ENCODE results near the gene TRPC6.
"Not testable (repeated sequence)": the region's sequence is repeated elsewhere in the genome, so short reads cannot be mapped to it uniquely, and the experiment has no call there.

The TRPC6 gene

DNA sequence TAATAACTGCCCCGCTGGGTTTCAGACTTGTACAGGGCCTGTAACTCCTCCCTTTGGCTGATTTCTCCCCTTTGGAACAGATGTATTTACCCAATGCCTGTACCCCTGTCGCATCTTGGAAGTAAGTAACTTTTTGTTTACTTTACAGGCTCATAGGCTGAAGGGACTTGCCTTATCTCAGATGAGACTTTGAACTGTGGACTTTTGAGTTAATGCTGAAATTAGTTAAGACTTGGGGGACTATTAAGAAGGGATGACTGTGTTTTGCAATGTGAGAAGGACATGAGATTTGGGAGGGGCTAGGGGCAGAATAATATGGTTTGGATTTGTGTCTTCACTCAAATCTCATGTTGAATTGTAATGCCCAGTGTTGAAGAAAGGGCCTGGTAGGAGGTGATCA lies 62.0 kb downstream of the TRPC6 start:
- no peak for DNase-seq (ENCODE audit: low read depth)

DNA sequence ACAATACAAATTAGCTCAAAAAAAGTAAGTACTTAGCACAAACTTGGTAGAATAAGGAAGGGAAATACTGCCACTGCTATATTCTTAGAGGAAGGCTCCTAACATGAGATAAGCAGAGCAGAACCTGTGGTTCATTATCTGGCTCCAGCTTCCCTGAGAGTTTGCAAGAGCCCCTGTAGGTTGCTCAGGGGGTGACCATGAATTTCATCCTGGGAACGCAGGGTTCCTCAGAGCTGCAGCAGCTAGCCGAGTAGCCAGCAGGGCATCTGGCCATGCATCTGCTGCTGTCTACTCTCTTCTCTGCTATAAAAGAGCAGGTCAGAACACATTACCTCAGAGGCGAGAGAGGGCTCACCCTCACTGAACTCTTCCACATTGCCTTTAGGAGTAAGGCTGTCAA lies 67.3 kb downstream of the TRPC6 start:
- no peak for DNase-seq (ENCODE audit: low read depth)

DNA sequence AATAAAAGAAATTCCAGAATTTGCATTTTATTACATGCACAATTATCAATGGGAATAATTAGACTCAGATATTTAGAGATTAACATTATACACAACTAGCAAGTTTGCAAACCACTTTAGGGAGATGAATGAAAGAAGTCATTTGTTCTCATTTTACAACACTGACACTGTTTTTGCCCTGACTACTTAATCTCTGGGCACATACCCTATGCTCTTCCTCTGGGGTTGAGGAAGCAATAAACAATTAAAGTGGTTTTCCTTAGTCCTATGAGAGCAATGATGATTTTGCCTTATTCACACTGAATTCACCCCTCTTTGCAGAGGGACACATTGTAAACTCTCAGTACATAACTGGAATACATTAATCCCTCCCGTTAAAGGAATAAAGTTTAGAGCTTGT lies 72.7 kb downstream of the TRPC6 start:
- DNase-seq (ENCODE audit: low read depth), result no peak

DNA sequence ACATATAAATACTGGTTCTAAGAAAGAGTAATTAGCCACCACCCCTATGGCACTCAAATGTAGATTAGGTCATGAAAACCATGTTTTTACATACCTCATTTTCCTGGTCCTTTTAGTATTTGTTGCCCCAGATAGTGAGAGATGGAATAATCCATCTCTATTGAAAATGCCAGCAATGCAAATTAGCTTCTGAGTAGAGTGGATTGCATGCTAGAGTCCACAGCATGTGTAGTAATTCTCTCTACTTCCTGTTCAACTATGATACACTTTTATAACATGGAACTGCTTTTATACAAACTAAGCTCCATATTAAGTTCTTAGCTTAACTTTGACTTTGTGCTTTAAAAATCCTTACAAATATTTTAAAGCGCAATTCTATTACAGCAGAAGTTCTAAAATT lies 73.2 kb downstream of the TRPC6 start:
- DNase-seq (ENCODE audit: low read depth), result no peak

GRCh38 chr11:101509922-101510321 lies 73.9 kb downstream of the TRPC6 start:
- no peak for DNase-seq (ENCODE audit: low read depth)

DNA sequence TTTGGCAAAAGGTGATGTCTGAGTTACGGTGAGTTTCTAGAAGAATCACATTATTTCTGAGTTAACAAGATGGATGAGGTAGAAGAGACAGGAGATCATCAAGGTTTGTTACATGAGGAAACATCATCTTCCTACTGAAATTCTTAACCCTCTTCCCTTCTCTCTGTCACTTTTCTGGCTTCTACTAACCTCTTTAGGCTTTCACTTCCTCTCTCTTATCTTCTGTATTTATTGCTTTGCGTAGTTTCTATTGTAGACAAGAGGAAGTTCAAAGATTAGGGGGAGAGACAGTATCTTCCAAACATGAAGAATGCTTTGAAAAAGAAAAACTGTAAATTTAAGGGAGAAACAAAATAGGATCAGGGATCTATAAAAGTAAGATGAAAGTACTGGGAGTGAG lies 75.4 kb downstream of the TRPC6 start:
- DNase-seq (ENCODE audit: low read depth), result no peak

GRCh38 chr11:101498891-101499290 lies 84.9 kb downstream of the TRPC6 start:
- DNase-seq (ENCODE audit: low read depth), result no peak

- DNase-seq (ENCODE audit: low read depth), result no peak
Measured at GRCh38 chr11:101497291-101497690, 86.5 kb downstream of the TRPC6 start.

- DNase-seq (ENCODE audit: low read depth), result no peak
Measured at GRCh38 chr11:101487775-101488174, 96.0 kb downstream of the TRPC6 start.

GRCh38 chr11:101482556-101483124 lies 101.2 kb downstream of the TRPC6 start:
- DNase-seq (ENCODE audit: low read depth), result no peak

DNA sequence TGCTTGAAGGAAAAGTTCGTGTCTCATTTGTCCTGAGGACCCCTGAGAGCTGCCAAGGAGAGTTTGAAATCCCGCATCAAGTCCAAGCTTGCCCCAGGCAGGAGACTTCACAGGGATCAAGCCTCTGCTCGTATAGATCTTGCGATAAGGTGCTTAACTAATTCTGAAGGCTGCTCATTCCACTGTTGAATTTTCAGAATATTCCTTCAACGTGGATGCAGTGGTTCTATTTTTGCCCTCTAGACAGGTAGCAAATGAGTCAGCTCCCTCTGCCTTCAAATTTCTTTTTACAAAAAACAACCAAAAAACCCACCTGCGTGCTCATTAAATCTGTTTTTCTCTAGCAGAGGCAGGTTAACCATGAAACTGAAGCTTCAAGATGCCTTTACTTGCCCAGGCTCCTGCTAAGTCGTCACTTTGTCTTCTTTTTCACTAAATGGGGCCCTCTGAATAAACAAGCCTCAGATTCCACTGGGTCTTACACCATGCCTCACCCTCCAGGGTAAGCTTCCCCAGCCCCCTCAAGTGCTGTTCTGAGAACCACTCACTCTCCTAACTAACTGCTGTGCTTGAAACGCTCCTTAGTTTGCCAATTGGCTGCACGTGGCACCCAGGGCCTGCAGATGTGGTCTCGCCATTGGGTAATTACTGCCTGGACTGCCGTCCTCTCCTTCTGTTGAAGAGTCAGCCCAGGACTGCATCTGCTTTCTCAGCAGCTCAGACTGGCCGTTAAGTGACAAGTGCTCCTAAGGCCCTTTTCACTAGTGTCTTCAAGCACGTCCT lies 105.0 kb downstream of the TRPC6 start:
- DNase-seq (ENCODE audit: low read depth), result no peak

DNA sequence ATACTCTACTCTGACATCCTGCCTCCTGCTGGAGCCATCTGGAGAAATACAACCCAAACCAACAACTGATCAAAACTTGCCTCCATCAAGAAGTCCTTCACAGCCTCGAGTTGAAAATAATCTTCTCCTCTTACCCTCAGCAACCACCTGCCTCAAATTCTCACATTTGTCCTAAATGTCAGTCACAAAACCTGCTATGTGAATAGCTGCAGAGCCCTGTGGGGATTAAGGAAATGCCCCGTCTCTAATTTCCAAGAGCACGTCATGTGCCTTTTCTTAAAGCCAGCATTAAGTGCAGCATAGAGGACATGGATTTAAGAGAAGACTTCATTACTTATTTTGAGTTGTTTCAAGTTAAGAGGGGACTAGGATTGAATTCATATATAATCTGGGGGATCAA lies 105.9 kb downstream of the TRPC6 start:
- no peak for DNase-seq (ENCODE audit: low read depth)

GRCh38 chr11:101476191-101476590 lies 107.6 kb downstream of the TRPC6 start:
- DNase-seq (ENCODE audit: low read depth), result no peak

DNA sequence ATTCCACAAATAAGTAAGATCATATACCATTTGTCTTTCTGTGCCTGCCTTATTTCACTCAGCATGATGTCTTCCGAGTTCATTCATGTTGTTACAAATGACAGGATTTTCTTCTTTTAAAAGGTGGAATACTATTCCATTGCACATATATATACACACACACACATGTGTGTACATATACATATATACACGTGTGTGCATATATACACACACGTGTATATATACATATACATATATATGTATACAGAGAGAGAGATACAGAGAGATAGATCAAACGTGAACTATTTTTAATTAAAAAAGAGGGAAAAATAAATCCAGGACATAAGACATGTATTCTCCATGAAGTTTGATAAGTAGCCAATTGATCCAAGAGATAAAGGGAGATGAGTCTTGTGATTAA lies 108.1 kb downstream of the TRPC6 start:
- no peak for DNase-seq (ENCODE audit: low read depth)

GRCh38 chr11:101474666-101475065 lies 109.1 kb downstream of the TRPC6 start:
- no peak for DNase-seq (ENCODE audit: low read depth)

- DNase-seq (ENCODE audit: low read depth), result no peak
Measured at GRCh38 chr11:101470881-101471520, 112.8 kb downstream of the TRPC6 start.

DNA sequence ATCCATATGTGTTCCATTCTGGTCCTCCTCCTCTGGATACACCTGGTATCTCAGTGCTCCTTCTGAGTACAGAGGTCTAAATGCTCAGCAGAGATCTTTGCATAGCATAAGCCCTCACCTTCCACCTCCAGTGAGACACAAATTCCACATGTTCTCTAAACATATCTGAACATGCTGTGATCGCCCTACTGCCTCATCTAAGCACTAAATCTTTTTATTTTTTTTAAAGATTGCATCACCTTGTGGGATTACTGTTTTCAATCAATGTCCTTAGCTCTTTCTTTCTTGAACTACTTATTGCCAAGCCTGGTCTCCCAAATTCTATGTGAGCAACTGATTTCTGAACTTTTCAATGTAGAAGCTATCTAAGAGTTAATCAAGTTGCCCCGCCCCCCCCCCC lies 113.4 kb downstream of the TRPC6 start:
- DNase-seq (ENCODE audit: low read depth), result no peak

- DNase-seq (ENCODE audit: low read depth), result no peak
Measured at GRCh38 chr11:101466352-101466751, 117.5 kb downstream of the TRPC6 start.

- not testable (repeated sequence) for DNase-seq (ENCODE audit: low read depth)
Measured at GRCh38 chr11:101464388-101464787, 119.4 kb downstream of the TRPC6 start.

DNA sequence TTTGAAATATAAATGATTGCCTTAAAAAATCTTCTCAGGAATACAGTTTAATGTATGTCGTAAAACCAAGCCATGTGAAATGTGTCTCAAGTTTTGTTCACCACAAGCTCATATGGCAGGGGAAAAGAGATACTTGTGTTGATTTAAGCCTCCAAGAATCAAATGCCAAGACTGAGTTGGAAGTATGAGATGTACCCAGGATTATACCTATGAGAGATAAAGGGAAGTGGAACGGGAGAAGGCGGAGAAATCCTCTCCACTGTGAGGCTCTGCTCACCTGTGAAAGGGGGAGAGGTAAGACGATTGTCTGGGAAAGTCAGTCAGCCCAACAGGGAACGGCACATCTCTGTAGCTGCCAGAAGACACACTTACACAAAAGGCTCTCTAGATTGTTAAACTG lies 124.8 kb downstream of the TRPC6 start:
- no peak for DNase-seq (ENCODE audit: low read depth)

DNA sequence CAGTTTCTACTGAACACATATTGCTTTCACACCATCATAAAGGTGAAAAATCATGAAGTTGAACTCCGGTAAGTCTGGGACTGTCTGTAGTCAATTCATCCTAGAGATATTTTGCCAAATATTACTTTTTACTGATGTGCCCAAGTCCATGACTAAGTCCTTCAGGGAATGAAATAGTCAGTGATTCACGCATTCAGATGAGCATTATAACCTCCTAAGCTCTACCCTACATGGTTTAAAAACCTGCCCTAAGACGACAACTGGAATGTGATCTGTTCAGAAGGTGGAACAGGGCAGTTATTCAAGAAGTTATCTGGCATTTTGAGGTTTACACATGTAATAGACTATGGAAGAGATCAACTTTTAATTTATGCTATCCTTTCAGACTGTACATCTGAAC lies 125.6 kb downstream of the TRPC6 start:
- no peak for DNase-seq (ENCODE audit: low read depth)

GRCh38 chr11:101456812-101457211 lies 127.0 kb downstream of the TRPC6 start:
- DNase-seq (ENCODE audit: low read depth), result no peak

- no peak for DNase-seq (ENCODE audit: low read depth)
Measured at GRCh38 chr11:101453682-101454081, 130.1 kb downstream of the TRPC6 start.
